HepG2 (cell line): ENCODE data around the gene ZNRF4.

ENCODE experiments used
- POLR2G ChIP-seq: fragments of 200-400 bp; formaldehyde crosslinking; IDR thresholded peaks from 2 replicates; pipeline ENCODE4 v1.6.1; 2018; ENCODE audit warnings: mild to moderate bottlenecking, low read depth, low read length, moderate library complexity
- ZNF580 ChIP-seq: IDR thresholded peaks from 2 replicates; pipeline ENCODE4 v1.6.1; 2016; ENCODE audit warnings: low read depth, borderline replicate concordance

GRCh38 chr19:5425260-5425659 lies 30.0 kb upstream of the ZNRF4 start:
- no peak for TF ChIP-seq POLR2G
- TF ChIP-seq ZNF580 = no peak
